ENCODE results near the gene CEP112.

Gene CEP112

DNA sequence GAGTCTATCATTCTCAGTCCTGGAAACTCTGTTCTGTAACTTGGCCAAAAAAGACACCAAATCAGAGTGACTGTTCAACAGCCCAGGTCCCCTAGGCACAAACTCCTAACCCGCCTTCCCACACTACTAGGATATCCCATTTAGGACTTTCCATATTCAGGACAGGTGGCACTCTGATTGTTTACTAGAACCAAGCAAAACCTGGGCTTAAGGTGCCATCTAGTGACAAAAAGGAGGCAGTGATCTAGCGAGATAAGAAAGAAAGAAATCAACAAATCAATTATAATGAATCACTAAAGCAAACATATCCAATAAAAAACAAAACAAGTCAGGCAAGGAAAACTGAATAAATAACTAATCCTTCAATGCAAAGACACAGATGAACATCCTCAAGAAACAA lies 203.9 kb downstream of the CEP112 start:
- H3K4me3 ChIP-seq (ENCODE audit: low read depth, low read length), result no peak overlapping the region
- DNase-seq, result no peak
- H3K36me3 ChIP-seq, result no peaks in the 10 kb centered on the region
- TF ChIP-seq, protein P1, sequence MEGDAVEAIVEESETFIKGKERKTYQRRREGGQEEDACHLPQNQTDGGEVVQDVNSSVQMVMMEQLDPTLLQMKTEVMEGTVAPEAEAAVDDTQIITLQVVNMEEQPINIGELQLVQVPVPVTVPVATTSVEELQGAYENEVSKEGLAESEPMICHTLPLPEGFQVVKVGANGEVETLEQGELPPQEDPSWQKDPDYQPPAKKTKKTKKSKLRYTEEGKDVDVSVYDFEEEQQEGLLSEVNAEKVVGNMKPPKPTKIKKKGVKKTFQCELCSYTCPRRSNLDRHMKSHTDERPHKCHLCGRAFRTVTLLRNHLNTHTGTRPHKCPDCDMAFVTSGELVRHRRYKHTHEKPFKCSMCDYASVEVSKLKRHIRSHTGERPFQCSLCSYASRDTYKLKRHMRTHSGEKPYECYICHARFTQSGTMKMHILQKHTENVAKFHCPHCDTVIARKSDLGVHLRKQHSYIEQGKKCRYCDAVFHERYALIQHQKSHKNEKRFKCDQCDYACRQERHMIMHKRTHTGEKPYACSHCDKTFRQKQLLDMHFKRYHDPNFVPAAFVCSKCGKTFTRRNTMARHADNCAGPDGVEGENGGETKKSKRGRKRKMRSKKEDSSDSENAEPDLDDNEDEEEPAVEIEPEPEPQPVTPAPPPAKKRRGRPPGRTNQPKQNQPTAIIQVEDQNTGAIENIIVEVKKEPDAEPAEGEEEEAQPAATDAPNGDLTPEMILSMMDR (IDR thresholded peaks at IDR 0.05; ENCODE audit: low read depth, low read length), result peak; percentile 59
- no peaks in the 10 kb centered on the region for H3K4me1 ChIP-seq
- no peaks in the 10 kb centered on the region for H3K9me3 ChIP-seq
- no peaks in the 10 kb centered on the region; the same call in 1 of the 2 replicates for H3K27me3 ChIP-seq

DNA sequence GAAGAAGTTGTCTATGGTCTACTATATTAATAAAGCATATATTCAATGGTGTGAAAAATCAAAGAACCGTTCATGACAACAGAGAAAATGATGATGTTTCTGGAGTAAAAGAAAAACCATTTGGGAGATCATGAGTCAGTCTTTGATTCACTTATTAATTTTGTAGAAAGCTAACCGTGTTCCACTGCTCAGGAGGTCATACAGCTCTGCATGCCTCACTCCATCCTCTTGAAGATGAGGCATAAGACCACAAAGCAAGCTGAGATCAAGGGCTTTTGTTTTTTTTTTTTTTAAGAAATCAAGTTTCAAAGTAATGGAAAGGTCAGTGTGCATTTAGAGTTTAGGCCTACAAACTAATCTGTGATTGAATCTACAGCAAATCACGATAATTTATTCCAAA lies 206.4 kb downstream of the CEP112 start:
- Histone ChIP-seq H3K4me3 (ENCODE audit: low read depth, low read length) (no peak overlapping the region), H3K27me3 (no peaks in the 10 kb centered on the region; the same call in 1 of the 2 replicates), H3K36me3 (no peaks in the 10 kb centered on the region), H3K9me3 (no peaks in the 10 kb centered on the region), H3K4me1 (no peaks in the 10 kb centered on the region)
- TF ChIP-seq, protein P1 (IDR thresholded peaks at IDR 0.05; ENCODE audit: low read depth, low read length), result no peak
- DNase-seq, result no peak

DNA sequence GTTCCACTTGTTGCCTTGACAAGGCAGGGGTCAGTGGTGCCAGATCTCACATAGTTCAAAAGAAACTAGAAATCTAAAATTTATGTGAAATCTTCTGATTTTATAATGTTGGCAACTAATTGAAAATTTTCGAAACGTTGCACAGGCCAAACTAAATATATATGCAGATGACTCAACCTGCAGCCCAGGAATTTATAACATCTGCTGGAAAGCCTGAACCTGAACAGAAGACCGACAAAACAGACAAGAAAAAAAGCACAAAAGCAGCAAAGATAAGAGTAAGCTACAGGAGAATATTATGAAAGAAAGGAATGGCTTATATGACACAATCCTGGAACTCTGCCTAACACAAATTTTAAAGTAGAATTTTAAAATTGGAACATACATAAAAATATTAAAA lies 207.6 kb downstream of the CEP112 start:
- H3K9me3 ChIP-seq, result no peaks in the 10 kb centered on the region
- H3K36me3 ChIP-seq, result no peaks in the 10 kb centered on the region
- no peaks in the 10 kb centered on the region for H3K27me3 ChIP-seq
- H3K4me1 ChIP-seq, result no peaks in the 10 kb centered on the region
- no peak for DNase-seq
- TF ChIP-seq, protein P1 (IDR thresholded peaks at IDR 0.05; ENCODE audit: low read depth, low read length), result no peak
- no peak overlapping the region for H3K4me3 ChIP-seq (ENCODE audit: low read depth, low read length)

DNA sequence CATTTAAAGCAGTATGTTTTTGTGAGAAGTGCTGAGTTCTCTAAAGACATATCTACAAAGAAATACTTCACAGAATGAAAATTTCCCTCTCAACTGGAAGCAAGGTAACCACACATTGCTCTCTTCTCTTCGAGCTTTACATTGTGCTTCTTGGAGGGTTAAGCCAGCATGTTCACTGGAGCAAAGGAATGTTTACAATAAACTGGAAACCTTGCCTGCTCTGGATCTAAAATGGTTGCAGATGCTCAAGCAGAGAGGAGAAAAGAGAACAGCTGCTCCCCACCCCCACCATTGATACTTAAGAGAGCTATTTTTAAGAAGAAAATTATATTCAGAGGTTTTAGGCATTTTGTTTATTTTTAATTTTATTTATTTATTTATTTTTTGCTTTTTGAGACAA lies 213.1 kb downstream of the CEP112 start:
- Histone ChIP-seq H3K4me3 (ENCODE audit: low read depth, low read length) (no peak overlapping the region), H3K4me1 (no peaks in the 10 kb centered on the region), H3K27me3 (peaks cover 18% of the 10 kb centered on the region), H3K36me3 (no peaks in the 10 kb centered on the region), H3K9me3 (no peaks in the 10 kb centered on the region)
- no peak for DNase-seq
- TF ChIP-seq, protein P1 (IDR thresholded peaks at IDR 0.05; ENCODE audit: low read depth, low read length), result no peak

DNA sequence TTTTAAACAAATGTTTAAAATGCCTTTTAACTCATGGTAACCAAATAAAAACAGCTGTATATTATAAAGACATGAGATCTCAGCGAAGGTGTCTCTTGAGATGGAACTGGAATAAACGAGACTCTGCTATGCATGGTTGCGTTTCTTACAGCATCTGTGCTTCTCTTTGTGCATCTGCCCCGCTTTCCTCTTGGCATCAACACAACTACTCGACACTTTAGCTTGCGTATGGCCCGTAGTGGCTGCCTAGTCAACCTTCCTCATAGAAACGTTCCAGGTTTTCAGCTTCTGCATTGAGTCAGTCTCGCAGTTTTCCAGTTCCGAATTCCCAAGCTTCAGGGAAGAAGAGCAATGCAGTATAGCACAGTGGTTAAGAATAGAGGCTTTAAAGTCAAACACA lies 214.9 kb downstream of the CEP112 start:
- no peak for DNase-seq
- Histone ChIP-seq H3K9me3 (no peaks in the 10 kb centered on the region), H3K4me1 (no peaks in the 10 kb centered on the region), H3K27me3 (peaks cover 18% of the 10 kb centered on the region), H3K4me3 (ENCODE audit: low read depth, low read length) (no peak overlapping the region), H3K36me3 (no peaks in the 10 kb centered on the region)
- TF ChIP-seq, protein P1 (IDR thresholded peaks at IDR 0.05; ENCODE audit: low read depth, low read length), result no peak

DNA sequence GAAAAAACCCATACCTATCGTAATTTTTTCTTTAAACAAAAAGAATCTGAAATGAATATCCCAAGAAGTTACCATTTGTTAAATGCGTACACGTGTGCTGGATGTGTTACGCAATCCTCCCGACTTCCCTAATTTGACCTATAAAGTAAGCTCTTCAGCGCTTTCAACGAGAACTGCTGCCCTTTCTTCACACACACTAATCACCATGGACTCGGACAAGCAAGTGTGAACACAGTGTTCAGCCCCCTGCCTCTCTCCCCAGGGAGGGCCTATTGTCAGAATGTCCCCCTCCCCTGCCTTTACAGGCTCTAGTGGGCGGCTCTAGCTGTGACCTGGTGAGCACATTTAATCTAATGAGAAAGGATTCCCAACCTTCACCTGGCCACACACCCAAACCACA lies 216.1 kb downstream of the CEP112 start:
- no peak overlapping the region for H3K4me3 ChIP-seq (ENCODE audit: low read depth, low read length)
- H3K4me1 ChIP-seq, result no peaks in the 10 kb centered on the region
- peaks cover 18% of the 10 kb centered on the region for H3K27me3 ChIP-seq
- TF ChIP-seq, protein P1 (IDR thresholded peaks at IDR 0.05; ENCODE audit: low read depth, low read length), result no peak
- no peaks in the 10 kb centered on the region for H3K9me3 ChIP-seq
- H3K36me3 ChIP-seq, result no peaks in the 10 kb centered on the region
- no peak for DNase-seq

Data from BE2C (cell line).